Activated CD4-positive, CD25-positive, alpha-beta regulatory T cell treated with anti-CD3 and anti-CD28 coated beads, Interleukin-2, amount 50 U/mL, for 24 hours (primary cell): Measurements from ENCODE around the gene KLHL42.
"Not testable (repeated sequence)": the region's sequence is repeated elsewhere in the genome, so short reads cannot be mapped to it uniquely, and the experiment has no call there.

Experiments
- ATAC-seq, 2 donors: fragments of 150-1000 bp; cut with Tn5 transposase; one replicate each; pipeline ENCODE4 v1.10.0; 2021; ENCODE audit warnings: mild to moderate bottlenecking in 1 of 2, moderate library complexity in 1 of 2

Gene KLHL42

DNA sequence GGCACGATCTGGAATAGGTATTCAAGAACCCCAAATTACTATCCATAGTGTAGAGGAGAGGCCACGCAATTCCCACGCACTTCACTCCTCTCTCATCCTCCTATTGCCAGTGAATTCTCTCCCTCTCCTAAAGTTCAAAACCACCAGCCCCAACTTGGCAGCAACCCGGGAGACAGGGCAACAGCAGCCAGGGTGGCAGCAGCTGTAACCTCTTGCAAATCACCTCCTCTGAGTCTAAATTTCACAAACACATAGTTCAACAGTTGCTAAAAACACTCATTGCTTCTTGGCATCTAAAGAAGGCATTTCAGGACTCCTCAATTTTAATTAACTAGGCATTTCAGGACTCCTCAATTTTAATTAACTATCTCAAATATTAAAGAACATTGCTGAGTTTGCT is 37.7 kb downstream of the KLHL42 start:
- ATAC-seq, result no peak

DNA sequence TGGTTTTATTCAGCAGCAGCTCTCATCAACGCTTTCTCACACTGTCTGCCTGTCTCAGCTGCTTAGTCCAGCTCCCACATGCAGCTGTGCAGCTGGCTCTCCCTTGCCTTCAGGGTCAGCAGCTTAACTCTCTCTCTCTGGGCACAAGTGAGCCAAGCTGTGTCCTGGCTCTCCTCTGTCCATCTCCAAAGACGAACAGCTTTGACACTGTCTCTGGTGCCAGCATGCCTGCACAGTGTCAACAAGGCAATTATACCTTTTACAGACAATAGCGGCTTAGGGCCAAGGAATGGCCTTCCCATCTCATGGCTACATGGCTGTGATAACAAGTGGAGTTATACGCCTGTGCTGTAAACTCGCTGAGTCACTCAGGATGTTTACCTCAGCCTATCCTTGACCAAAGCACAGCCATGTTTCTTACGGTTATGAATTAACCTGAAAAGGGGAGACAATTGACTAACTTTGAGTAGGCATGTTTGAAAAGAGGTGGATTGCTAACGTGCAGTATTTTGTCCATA is 38.4 kb downstream of the KLHL42 start:
- ATAC-seq, result no peak

DNA sequence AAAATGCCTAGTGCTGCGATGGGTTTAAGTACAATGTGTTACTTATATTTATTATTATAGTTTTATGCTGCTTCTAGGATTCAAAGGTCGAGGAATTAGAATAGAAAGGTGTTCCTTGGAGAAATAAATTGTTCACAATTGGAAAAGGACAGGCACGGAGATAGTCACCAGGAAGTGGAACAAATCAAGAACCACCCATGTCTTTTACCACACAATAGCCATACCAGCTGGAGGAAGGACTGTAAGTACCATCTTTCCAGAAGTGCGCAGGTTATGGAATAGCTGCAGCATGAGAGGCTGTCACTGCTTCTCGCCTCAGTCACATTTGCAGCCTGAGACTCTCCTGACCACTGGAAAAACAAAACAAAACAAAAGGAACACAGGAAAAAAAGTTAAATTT is 40.5 kb downstream of the KLHL42 start:
- ATAC-seq, result no peak

DNA sequence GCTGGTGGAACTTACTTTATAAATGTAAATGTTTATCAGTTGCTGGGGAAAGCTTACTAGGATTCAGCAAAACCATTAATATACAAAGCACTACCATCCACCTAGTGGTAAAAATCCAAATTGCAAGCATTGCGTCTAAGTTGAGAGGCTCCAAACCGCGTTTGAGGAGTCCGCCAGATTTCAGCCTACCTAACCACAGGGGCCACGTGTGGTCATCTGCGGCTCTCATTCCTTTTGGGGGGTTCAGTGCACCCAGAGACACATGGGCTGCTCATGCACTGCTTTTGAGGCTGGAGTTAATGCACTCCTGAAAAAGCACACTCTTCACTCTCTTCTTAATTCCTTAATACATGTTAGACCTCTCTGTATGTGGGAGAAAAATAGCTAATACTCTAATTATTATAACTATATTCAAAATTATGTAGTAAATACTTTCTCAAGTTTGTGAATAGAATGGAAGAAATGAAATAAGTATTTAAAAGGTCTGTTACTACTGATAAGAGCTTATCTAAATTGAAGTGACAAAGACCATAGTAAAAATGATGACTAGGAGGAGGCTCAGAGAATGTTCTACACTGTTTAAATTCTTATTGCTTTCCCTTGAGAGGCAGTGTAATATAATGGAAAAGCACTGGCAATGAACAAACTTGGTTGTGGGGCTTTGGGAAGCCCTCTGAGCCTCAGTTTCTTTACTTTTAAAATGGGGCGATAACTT is 41.4 kb downstream of the KLHL42 start:
- ATAC-seq, result no peak

DNA sequence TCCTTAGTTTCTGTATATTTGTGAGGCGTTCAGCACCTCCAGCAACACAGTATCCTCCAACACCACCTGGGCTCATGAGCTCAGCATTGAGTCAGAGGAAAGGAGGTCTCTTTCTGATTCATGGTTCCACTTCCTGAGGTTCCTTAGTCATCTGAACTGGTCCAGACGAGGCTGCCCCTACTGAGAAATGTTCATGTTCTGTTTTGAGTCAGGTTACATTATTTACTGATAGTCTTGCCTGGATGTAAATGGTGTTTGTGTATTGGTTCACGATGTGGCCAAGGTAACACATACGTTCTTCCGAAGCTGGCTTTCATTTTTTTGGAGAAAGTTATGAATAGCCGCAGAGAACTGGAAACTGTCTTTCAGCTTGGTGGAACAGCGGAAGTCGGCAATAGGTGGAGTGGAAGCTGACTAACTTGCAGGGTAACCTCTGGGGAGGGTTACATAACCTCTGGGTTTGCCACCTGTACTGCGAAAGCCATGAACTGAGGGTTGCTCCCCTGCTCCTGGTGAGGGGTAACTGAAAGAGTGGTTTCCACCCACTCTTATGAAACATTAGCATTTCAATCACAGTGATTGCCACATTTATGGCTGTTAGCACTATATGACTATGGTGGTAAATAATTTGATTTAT is 42.2 kb downstream of the KLHL42 start:
- ATAC-seq, result peak; percentile 88 to 90

DNA sequence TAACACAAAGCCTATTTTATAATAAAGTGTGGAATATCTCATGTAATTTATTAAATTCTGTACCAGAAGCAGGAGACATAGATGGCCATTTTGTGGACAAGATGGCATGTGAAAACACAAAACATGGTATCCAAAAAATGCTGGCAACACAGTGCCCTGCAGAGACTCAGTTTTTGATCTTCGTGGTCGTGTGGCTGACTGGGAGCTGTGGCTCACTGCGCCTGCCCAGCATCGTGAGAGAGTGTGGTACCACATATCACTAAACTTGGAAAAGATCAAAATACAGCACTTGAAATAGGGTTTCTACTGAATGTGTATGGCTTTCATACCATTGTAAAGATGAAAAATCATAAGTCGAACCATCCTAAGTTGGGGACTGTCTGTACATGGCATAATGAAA is 43.0 kb downstream of the KLHL42 start:
- ATAC-seq, result no peak

DNA sequence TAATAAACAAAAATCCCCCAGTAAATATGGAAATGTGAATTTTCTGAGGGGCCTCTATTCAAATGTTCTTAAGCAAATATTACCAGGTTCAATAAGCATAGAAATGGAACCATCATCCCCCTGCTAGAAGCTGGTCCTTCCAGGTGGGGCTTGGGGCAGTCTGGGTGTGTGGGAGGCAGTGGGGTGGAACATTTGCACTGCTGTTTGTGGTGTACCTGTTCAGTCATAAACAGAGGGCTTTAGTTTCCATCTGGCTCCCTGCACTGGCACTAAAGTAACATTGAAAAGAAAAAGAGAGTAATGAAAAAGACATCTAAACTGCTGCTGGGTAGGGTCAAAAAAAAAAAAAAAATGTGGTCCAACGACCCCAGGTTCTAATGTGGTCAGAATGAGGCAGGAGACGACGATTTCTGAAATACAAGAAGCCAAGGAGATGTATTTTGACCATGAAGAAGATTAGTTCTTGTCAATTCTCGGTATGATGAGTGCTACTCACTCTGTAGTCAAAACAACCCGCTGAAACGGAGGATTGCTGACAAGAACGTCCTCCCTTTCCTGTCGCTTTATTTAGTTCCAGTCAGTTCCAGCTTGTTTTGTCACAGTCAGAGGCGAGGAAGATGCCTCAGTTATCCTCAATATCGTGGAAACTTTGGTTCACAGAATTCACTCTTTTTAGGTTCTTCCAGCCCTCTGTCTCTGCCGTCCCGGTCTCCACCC is 44.3 kb downstream of the KLHL42 start:
- no peak for ATAC-seq

DNA sequence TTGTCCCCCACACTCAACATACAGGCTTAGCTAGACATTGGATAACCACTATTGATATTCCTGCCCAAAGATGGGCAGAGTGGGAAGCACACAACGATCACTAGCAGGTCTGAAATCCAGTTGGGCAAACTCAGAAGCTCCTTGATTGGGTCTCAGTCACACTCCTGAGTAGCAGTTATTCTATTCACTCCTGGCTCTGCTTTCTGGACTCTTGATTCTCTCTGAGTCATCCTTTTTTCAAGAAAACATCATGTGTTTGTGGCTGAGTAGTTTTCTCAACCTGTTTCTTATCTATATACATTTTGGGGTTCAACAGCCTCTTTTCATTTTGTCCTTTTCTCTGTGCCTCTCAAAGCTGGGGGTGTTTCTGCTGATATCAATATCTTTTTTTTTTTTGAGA is 46.0 kb downstream of the KLHL42 start:
- ATAC-seq, result no peak

DNA sequence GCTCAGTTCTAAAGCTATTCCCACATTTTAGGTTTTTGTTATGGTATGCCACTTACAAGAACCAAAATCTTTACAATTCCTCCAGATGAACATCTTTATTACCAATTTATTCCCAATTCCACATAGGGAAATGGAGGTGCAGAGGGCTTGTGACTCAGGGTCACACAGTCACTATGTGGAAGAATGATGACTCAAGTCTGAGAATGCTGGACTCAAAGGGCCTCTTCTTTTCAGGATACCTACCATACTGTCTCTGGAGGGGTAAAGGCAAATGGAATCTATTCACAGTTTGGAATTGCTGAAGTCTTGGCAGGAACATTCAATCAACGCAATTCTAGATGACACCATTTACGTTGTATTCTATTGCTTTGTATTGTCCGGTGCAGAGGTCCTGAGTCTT is 48.2 kb downstream of the KLHL42 start:
- ATAC-seq, result no peak

DNA sequence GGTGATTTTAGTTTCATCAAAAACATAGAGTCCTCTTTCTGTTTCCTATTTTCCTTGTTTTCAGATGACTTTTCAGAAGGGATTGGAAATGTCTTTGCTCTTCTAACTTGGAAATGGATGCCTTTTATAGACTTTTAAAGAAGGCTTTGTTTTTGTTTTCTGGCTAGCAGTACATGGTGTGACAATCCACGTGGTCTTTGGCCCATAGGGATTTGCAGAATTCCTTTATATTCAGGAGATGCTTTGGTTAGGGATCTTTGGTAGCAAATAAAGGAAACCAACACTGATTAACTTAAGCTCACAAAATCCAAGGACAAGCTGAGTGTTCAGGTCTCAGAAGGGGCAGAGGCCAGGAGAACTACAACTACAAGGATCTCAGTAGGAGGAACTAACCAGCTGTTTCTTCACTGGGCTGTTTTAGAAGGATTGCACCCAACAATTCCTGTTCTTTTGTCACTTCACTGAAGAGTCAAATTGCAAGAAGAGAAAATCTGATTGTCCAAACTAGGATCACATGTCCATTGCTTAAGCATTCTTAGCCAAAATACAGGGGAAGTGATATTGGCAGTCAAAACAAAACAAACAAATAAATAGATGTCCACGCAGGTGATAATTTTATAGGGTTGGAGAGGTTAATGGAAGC is 58.6 kb downstream of the KLHL42 start:
- ATAC-seq, result no peak

DNA sequence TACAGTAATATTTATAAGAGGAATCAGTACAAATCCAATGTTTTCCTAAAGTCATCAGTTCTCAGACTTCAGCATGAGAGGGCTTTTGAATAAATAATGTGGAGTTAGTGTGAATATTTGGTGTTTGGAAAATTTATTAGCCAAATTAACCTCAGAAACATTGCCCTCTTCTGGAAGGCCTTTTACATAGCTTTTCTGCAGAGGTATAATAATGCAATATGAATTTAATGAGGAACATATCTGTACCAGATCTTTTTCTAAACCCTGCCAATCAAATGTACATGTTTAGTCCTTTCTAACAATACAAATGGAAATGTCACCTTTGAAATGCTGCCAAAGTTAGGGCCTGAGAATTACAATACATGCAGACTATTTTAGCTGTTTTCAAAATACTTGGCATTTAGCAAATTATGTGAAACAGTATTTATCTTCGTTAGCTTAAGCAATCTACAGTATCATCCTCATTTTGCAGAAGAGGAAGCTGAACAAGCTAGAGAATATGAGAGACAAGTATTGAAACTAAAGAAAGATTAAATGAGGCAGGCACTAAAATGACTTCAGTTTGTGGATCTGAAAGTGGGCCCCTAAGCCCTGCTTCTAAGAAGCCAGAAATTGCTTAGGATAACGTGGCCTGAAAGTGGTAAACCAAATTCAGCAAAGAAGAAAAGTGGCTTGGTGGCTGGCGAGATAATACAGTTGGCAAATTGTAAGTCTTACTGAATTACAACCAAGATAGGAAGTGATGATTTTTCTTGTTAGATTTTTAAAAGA is 60.4 kb downstream of the KLHL42 start:
- ATAC-seq, result no peak

DNA sequence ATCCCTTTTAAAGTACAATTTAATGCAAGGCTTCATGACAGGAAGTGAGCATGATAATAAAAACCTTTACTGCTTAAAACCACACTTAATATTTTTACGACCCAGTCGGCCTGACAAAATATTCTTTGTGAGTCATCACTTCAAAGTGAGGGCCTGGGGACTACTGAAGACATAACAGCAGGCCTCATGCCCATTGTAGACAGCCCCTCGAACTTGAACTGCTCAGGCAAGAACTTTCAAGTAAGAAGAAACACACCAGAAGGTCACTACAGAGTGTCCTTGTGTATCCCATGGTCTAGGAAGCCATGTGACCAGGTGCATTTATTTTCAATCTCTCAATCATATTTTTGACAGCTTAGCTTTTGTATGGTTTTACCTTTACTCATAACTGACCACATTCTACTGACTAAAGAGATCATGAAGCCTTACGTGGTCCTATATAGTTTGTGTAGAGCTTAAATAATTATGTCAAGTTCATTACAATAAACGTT is 61.4 kb downstream of the KLHL42 start:
- peak; percentile 59 to 67 for ATAC-seq

DNA sequence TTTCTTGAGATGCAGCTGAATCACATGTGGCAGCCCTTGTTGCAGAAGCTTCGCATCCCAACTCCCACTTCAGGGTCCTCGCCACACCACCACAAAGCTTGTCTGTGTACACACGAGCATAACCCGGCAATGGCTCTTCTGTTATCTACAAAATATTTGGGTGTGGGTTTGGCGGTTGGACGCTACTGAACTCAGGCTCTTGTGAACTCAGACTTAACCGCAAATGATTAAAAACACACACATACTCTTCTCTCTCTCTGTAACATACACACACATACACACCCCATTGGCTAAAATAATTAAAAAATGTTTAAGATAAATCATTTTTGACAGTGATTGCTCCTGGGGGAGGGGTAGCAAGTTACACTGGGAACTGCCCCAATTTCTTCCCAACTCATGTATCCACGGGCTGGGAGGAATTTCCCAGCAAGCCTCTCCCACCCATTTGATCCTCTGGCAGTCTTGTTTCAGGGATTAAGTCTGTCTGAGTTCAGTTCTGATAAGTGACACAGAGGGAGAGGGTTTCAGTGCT is 63.7 kb downstream of the KLHL42 start:
- ATAC-seq, result peak; percentile 17 to 22

DNA sequence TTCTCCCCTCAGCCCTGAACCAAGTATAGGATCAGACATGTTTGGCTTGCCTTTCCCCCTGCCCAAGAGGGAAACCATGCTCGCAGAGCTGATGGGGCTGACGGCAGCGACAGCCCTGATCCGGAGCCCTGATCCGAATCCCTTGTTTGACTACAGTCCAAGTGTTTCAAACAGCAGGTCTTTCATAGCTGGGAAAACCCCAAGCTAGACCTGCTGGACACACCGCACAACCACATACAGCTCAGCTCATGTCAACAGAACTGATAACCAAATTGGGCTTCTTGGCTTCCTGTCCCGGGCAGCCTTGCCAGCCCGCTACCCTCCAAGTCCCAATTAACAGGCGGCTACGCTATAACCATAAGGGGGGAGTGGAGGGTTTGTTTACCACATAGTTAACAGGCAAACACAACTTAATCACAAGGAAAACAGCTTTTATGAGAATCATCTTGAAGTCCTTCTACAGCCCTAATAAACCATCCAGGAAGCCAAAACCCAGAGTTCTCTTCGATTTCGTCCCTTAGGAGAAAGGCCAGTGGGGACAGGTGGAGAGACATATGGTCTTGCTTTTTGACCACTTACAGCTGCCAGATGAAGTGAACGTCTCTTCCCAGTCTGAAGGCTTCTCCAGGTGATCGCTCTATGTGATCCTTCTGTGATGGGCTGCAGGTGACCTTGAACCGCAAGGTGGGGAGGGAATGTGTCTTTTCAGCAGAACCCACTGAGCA is 64.5 kb downstream of the KLHL42 start:
- no peak for ATAC-seq

DNA sequence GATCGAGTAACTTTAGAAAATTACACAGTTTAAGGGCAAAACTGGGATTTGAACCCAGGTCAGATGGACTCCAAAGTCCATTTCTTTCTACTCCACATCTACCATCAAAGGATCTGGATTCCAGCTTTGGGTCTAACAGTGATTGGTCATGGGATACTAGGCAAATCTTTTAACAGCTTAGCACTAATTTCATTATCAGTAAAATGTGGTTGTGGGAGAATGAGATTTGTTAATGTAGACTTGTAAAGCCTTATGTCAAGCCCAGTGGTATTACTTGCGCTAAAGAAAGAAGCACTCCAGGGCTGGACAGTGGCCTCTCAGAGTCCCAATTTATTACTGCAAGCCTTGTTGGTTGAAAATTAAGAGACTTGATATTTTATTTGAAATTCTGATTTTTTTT is 65.2 kb downstream of the KLHL42 start:
- no peak for ATAC-seq

DNA sequence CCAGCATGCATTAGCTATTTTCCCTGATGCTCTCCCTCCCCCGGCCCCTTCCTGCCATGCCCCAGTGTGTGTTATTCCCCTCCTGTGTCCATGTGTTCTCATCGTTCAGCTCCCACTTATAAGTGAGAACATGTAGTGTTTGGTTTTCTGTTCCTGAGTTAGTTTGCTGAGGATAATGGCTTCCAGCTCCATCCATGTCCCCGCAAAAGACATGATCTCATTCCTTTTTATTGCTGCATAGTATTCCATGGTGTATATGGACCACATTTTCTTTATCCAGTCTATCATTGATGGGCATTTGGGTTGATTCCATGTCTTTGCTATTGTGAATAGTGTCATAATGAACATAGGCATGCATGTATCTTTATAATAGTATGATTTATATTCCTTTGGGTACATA is 65.7 kb downstream of the KLHL42 start:
- not testable (repeated sequence) for ATAC-seq

DNA sequence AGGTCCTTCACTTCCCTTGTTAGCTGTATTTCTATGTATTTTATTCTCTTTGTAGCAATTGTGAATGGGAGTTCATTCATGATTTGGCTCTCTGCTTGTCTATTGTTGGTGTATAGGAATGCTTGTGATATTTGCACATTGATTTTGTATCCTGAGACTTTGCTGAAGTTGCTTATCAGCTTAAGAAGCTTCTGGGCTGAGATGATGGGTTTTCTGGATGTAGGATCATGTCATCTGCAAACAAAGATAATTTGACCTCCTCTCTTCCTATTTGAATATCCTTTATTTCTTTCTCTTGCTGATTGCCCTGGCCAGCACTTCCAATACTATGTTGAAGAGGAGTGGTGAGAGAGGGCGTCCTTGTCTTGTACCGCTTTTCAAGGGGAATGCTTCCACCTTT is 67.3 kb downstream of the KLHL42 start:
- ATAC-seq, result not testable (repeated sequence)

DNA sequence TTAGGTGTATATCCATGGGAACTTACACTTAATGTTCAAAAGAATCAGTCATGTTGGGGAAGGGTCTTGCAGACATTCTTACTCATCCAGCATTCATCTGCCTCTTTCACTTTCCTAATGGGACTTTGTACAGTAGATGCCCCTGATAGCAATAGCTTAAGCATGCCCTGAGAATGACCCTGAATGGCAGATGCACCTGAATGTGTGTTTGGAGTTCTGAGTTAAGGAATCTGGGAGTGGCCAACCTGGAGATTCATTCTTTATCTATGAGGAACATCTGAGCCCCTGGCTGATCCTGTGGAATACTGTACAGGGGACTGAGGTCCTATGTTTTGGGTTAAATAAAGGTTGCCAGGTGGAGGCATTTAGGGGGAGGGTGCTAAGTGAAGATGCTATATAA is 71.3 kb downstream of the KLHL42 start:
- no peak for ATAC-seq

DNA sequence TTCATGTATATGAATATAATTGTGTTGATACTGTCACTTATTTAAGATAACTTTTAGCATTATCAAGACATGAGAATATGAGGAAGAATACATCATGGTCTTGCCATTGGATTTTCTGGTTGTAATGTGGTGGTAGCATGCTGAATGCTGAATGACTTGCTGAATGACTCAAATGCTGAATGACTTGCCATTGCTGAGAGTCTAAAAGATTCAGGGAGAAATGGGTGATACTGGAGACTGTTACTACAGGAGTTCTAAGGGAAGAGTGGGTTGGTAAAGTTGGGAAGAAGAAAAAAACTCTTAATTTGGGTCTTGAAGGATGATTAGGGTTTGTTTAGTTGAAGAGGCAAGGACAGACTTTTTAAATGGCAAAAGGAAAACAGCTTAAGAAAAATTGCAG is 72.1 kb downstream of the KLHL42 start:
- ATAC-seq, result no peak
